ENCODE measurements around the gene NCKAP5. TPM values are rescaled to one million over a fixed set of nuclear protein-coding genes. Genes with fewer than 3 reads are reported as not detected.

Gene NCKAP5
- total RNA-seq, 1 experiment from 2014 or later: not detected

DNA sequence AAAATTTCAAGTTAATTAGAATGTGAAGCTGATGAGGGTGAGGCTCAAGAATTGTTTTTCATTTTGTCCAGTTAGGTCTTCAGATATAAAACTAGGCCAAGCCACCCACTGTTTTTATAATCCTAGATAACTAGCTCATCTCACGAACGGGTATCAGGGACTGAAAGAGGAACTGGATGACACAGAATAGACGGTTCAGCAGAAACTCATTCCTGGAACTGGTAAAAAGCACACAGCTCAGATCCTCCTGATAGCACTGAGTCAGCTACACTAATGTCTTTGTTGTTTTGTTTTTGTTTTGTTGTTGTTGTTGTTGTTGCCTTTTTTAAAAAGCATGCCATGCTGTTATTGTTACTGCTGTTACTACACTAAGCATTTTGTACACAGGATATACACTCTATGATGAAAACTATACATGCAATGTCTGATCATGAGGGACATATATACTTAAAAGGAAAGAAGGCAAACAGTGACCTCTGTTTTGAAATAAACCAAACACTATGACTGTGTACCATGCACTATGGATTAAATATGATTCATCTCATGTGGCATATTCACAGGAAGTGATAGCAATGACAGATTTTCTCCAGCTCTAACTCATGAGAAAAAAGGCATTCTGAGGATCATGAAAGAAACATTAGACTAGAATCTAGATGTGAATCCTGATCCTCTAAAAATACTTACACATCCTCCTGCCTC, 437.6 kb downstream of the NCKAP5 start:
- H3K9me3 Mint-ChIP-seq (ENCODE audit: unreplicated experiment): peaks cover 34% of the 10 kb centered on the region
- no peak overlapping the region for H3K4me3 Mint-ChIP-seq (ENCODE audit: unreplicated experiment)
- BruUV-seq (replicated peaks): no TSS peak
- H3K27ac Mint-ChIP-seq (ENCODE audit: low read depth, unreplicated experiment): no peak overlapping the region
- H3K4me1 Mint-ChIP-seq (ENCODE audit: insufficient read depth, unreplicated experiment): no peaks in the 10 kb centered on the region
- TF ChIP-seq, protein P1, sequence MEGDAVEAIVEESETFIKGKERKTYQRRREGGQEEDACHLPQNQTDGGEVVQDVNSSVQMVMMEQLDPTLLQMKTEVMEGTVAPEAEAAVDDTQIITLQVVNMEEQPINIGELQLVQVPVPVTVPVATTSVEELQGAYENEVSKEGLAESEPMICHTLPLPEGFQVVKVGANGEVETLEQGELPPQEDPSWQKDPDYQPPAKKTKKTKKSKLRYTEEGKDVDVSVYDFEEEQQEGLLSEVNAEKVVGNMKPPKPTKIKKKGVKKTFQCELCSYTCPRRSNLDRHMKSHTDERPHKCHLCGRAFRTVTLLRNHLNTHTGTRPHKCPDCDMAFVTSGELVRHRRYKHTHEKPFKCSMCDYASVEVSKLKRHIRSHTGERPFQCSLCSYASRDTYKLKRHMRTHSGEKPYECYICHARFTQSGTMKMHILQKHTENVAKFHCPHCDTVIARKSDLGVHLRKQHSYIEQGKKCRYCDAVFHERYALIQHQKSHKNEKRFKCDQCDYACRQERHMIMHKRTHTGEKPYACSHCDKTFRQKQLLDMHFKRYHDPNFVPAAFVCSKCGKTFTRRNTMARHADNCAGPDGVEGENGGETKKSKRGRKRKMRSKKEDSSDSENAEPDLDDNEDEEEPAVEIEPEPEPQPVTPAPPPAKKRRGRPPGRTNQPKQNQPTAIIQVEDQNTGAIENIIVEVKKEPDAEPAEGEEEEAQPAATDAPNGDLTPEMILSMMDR (IDR thresholded peaks at IDR 0.05; ENCODE audit: unreplicated experiment): no peak
- ChIA-PET CTCF (interaction anchor here (1.0 to 1.3 kb wide), 2 partner anchors 40 to 584 kb away, joined by 3 to 4 read pairs; no protein-coding TSS in a partner anchor), POLR2A (no interaction called here)
- H3K27me3 Mint-ChIP-seq (ENCODE audit: insufficient read depth, unreplicated experiment): no peaks in the 10 kb centered on the region
- DNase-seq (ENCODE audit: unreplicated experiment): no peak
- intact Hi-C loops (cut with micrococcal nuclease): no loop called here
- H3K36me3 Mint-ChIP-seq (ENCODE audit: insufficient read depth, unreplicated experiment): no peaks in the 10 kb centered on the region

DNA sequence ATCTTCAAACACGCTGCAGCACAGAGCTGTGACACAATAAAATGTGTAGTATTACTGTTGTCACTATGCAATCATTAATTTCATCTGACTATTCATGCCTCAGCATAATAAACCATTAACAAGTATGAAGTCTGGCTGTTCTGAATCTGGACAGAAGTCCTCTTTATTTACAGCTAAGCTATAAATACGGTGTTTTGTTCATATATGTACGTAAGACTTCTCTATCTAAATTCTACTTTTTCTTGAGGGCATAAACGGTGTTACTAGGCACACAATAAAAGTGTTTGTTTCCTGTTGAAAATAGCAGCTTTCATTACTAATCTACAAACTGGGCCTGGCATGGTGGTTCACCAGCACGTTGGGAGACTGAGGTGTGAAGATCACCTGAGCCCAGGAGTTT, 443.8 kb downstream of the NCKAP5 start:
- no TSS peak for BruUV-seq (replicated peaks)
- peaks cover 10% of the 10 kb centered on the region for H3K9me3 Mint-ChIP-seq (ENCODE audit: unreplicated experiment)

DNA sequence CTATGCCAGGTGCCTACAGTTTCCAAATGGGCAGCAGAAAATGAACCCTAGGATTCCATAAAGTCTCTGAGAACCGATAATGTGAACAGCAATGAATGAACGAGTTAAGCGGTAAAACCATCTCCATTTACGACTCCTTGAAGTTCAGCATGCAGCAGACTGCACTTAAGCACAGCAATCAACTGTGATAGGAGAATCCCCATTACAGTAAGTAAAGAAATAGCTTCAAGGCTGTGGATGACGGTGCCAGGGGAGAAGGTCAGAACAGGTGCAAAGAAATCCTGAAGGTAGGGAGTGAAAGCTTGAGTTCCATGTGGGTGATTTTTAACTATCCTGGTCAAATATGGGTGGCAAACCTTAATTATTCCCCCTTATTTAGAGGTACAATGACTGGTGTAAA, 444.4 kb downstream of the NCKAP5 start:
- DNase-seq (ENCODE audit: unreplicated experiment): no peak

More for the DNA sequence above, 443.8 kb downstream of the NCKAP5 start:
- H3K36me3 Mint-ChIP-seq (ENCODE audit: insufficient read depth, unreplicated experiment): no peaks in the 10 kb centered on the region
- H3K27me3 Mint-ChIP-seq (ENCODE audit: insufficient read depth, unreplicated experiment): no peaks in the 10 kb centered on the region
- CTCF ChIA-PET: interaction anchor here (0.6 kb wide), 1 partner anchor 232 kb away, joined by 3 read pairs; no protein-coding TSS in a partner anchor
- H3K4me3 Mint-ChIP-seq (ENCODE audit: unreplicated experiment): no peak overlapping the region
- no peak for DNase-seq (ENCODE audit: unreplicated experiment)
- no peaks in the 10 kb centered on the region for H3K4me1 Mint-ChIP-seq (ENCODE audit: insufficient read depth, unreplicated experiment)
- POLR2A ChIA-PET: no interaction called here
- H3K27ac Mint-ChIP-seq (ENCODE audit: low read depth, unreplicated experiment): no peak overlapping the region
- intact Hi-C loops (cut with micrococcal nuclease): no loop called here
- TF ChIP-seq, protein P1 (IDR thresholded peaks at IDR 0.05; ENCODE audit: unreplicated experiment): no peak

DNA sequence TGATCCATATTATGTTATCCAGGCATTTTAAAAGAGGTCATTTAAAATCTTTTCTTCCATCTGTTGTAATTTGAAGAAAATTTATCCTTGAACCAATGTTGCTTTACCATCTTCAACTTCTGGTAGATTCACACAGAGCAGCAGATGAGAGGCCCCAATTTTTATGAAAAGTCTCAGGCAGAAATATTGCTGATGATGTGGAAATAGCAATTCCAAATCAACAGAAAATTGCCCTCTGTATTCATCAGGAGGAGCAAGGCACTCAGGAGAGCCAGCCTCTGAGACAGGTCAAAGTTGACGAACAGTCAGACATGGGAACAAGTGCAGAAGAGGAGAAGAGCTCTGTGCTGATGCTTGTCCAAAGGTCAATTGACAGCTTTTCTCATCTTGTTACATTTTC, 444.9 kb downstream of the NCKAP5 start:
- no peak overlapping the region for H3K4me3 Mint-ChIP-seq (ENCODE audit: unreplicated experiment)
- H3K4me1 Mint-ChIP-seq (ENCODE audit: insufficient read depth, unreplicated experiment): no peaks in the 10 kb centered on the region
- TF ChIP-seq, protein P1 (IDR thresholded peaks at IDR 0.05; ENCODE audit: unreplicated experiment): no peak
- ChIA-PET CTCF (interaction anchor here (0.7 kb wide), 1 partner anchor 31 kb away, joined by 3 read pairs; no protein-coding TSS in a partner anchor), POLR2A (no interaction called here)
- intact Hi-C loops (cut with micrococcal nuclease): no loop called here
- peaks cover 10% of the 10 kb centered on the region for H3K9me3 Mint-ChIP-seq (ENCODE audit: unreplicated experiment)
- no TSS peak for BruUV-seq (replicated peaks)
- no peak overlapping the region for H3K27ac Mint-ChIP-seq (ENCODE audit: low read depth, unreplicated experiment)
- H3K36me3 Mint-ChIP-seq (ENCODE audit: insufficient read depth, unreplicated experiment): no peaks in the 10 kb centered on the region
- H3K27me3 Mint-ChIP-seq (ENCODE audit: insufficient read depth, unreplicated experiment): no peaks in the 10 kb centered on the region
- DNase-seq (ENCODE audit: unreplicated experiment): no peak

More for the DNA sequence above, 444.4 kb downstream of the NCKAP5 start:
- intact Hi-C loops (cut with micrococcal nuclease): no loop called here
- H3K4me1 Mint-ChIP-seq (ENCODE audit: insufficient read depth, unreplicated experiment): no peaks in the 10 kb centered on the region
- BruUV-seq (replicated peaks): no TSS peak
- peaks cover 10% of the 10 kb centered on the region for H3K9me3 Mint-ChIP-seq (ENCODE audit: unreplicated experiment)
- ChIA-PET CTCF (interaction anchor here (0.7 kb wide), 1 partner anchor 31 kb away, joined by 3 read pairs; no protein-coding TSS in a partner anchor), POLR2A (no interaction called here)
- H3K36me3 Mint-ChIP-seq (ENCODE audit: insufficient read depth, unreplicated experiment): no peaks in the 10 kb centered on the region
- no peaks in the 10 kb centered on the region for H3K27me3 Mint-ChIP-seq (ENCODE audit: insufficient read depth, unreplicated experiment)
- H3K27ac Mint-ChIP-seq (ENCODE audit: low read depth, unreplicated experiment): no peak overlapping the region
- TF ChIP-seq, protein P1 (IDR thresholded peaks at IDR 0.05; ENCODE audit: unreplicated experiment): no peak
- H3K4me3 Mint-ChIP-seq (ENCODE audit: unreplicated experiment): no peak overlapping the region

Data from MCF 10A (cell line).